Measurements from ENCODE around the gene CDC73.
A peak's percentile ranks its signal among the peaks of the same experiment; 100 is the strongest.

Gene CDC73

GRCh38 chr1:193121616-193122593 lies at the start of gene CDC73:
TSS of gene CDC73 (plus strand) at chr1:193122031. CDS start at chr1:193122201, 170 bp downstream.
- peak; percentile 93 to 94 for DNase-seq

GRCh38 chr1:193077991-193078390 lies 43.8 kb upstream of the CDC73 start:
- DNase-seq: no peak

- no peak for DNase-seq
Observed at GRCh38 chr1:193079187-193079586, 42.6 kb upstream of the CDC73 start.

DNA sequence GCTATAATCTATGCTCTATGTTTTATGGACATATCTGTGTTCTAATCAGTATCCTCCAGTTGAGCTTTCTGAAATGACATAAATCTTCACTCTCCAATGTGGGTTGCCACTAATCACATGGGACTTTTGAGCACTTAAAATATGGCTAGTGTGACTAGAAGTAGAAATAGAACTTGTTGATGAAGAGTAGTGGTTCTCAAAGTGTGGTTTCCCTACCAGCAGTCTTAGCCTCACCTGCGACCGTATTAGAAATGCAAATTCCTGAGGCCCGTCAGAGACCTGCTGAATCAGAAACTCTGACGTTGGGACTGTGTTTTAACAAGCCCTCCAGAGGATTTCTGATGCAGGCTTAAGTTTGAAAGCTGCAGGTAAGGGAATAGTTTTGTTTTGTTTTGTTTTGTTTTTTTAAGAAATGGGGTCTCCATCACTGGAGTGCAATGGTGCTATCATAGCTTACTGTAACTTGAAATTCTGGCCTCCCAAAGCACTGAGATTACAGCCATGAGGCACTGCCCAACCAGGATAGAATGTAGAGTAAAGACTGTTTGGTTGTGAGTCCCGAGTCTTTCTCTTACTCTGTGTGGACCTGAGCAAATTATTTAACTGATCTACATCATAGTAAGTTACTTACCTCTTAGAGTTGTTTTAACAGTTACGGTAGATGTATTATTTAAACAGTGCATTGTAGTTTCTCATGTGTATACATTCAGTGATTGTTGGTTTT lies 38.3 kb upstream of the CDC73 start:
- no peak for DNase-seq

DNA sequence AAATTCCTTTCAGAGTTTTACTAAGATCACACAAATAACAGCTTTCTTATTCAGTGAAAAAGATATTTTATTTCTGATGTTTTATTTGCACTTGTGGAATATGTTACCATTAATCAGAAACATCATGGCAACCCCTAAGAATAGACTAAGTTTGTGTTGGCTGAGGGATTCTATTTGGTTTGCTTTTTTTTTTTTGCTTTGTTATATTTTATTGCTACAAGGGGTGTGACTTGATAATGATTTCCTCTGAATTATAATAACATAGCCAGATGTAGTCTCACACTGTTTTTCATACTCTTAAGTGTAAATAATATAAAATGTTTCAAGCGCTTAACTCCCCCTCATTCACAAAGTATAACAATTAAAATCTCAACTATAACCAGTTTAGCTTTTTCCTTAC lies 36.6 kb upstream of the CDC73 start:
- no peak for DNase-seq

DNA sequence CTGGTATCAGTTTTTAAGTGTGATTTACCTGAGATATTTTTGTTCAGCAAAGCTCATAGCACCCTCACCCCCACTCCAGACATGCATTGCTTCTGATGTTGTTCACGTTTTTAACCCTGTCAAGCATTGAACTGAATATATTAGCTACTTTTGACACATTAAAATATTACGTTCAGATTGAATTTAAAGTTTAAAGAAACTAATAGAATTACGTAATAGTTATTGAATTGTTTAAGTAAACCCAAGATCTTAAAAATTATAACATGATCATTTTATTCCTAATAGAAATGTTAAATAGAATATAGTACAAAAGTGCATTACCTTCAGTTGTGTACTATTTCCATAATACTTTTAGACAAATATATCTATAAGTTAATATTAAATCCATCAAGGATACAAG lies 35.5 kb upstream of the CDC73 start:
- DNase-seq: no peak

DNA sequence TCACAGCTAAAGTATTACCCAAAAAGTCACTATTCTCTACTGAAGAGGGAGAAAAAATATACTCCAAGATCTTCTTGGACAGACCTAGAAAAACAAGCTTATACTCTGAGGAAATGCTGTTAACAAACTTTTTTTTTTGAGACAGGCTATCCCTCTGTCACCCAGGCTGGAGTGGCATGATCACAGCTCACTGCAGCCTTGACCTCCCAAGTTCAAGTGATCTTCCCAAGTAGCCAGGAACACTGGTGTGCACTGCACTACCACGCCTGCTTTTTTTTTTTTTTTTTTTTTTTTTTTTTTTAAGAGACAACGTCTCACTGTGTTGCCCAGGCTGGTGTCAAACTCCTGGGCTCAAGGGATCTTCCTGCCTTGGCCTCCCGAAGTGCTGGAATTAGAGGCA lies 33.9 kb upstream of the CDC73 start:
- no peak for DNase-seq

GRCh38 chr1:193090865-193091264 lies 31.0 kb upstream of the CDC73 start:
- no peak for DNase-seq

GRCh38 chr1:193094112-193094511 lies 27.7 kb upstream of the CDC73 start:
- DNase-seq: no peak

- no peak for DNase-seq
Observed at GRCh38 chr1:193102662-193103061, 19.2 kb upstream of the CDC73 start.

DNA sequence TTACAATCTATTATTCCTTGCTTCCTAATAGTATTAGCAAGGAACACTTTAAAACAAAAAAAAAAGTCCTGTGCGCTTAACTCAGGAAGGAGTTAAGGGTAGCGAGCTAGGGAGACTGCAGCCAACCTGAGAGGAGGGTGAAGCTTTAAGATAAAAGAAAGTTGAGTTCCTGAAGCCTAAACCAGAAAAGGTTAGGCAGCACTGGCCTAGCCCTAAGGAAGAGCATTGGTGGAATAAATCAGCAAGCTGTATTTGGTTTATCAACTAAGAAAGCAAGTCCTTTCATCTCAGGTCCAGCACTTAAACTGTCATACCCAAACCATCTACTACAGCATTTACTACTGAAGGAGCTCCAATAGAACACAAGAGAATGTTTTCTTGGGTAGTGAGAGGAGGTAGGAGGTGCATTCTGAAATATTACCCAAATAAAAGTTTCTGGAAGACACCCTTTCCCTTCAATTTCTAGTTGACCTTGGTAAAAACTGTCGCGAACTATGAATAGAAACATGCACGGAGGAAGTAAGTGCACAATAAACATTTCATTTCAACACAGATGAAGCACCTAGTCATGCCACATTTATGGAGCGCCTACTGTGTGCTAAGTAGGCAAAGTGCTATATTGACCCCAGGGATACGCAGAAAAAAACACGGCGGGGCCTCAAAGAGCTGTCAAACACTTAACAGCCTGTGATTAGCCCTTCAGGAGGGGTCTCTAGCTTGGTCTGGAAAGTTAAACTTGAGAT lies 17.9 kb upstream of the CDC73 start:
- no peak for DNase-seq

- DNase-seq: peak in 1 of 2 experiments; percentile 19
Observed at GRCh38 chr1:193104502-193104906, 17.3 kb upstream of the CDC73 start.

- DNase-seq: peak; percentile 63 to 67
Observed at GRCh38 chr1:193104907-193105820, 16.7 kb upstream of the CDC73 start, which contains the start of gene GLRX2. TSS of gene GLRX2 (minus strand) at chr1:193105414. CDS start at chr1:193105382, 32 bp downstream.

DNA sequence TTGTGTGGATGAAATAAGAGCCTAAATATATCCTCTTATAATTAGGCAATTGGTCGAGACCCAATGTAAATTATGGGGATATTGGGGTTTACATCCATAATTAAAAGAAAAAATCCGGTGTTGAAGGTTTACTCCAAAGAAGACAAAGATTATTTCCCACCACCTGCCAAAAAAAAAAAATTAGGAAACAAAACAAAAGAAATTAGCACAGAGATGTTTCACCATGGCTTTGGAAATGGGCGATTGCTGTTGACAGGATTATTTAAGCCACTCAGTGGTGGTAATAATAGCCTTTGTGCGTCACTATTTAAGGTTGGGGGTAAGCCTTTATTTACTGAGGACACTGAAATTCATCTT lies 16.0 kb upstream of the CDC73 start:
- DNase-seq: no peak

DNA sequence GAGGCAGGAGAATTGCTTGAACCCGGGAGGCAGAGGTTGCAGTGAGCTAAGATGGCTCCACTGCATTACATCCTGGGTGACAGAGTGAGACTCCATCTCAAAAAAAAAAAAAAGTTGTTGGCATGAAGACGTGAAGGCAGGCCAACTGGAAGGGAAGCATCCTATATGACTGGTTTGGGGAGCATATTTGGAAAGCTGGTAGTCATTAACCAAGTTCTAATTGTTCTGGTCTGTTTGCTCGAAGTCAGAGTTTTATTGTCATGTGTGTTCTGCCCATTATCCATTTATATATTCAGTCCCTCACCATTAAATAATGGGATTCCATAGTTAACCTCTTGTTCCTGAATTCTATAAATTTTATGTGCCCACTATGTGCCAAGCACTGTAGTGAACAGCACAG lies 13.4 kb upstream of the CDC73 start:
- no peak for DNase-seq

GRCh38 chr1:193109619-193110018 lies 12.2 kb upstream of the CDC73 start:
- DNase-seq: no peak

GRCh38 chr1:193110246-193110645 lies 11.6 kb upstream of the CDC73 start:
- no peak for DNase-seq

DNA sequence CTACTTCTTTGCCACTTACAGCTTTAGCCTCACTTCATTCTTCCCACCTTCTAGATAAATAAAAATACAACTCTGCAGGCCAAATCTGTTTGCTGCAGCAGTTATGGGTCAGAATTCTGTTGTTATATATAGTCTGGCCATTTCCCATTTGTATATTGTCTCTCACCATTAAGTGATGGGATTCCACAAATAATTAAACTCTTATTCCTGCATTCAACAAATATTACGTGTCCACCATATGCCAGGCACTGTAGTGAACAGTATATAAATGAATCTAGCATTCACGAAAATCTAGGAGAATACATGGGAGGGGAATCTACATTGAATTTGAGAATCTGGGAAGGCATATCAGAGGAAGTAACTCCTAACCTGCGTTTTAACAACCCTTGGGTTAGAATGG lies 11.0 kb upstream of the CDC73 start:
- no peak for DNase-seq

GRCh38 chr1:193111641-193112090 lies 10.2 kb upstream of the CDC73 start:
- DNase-seq: peak; percentile 49 to 64

GRCh38 chr1:193113258-193113991 lies 8.4 kb upstream of the CDC73 start:
- DNase-seq: no peak

GRCh38 chr1:193113992-193114332 lies 7.9 kb upstream of the CDC73 start:
- DNase-seq: no peak
